ENCODE results near the gene CFAP77. TPM values are rescaled to one million over a fixed set of nuclear protein-coding genes. Genes with fewer than 3 reads are reported as not detected.

Gene CFAP77
- polyA plus RNA-seq, 3 donors, result not detected

- H3K4me1 Mint-ChIP-seq, result no peaks in the 10 kb centered on the region
- no peaks in the 10 kb centered on the region for H3K36me3 Mint-ChIP-seq
- H3K9me3 Mint-ChIP-seq, result peaks cover 0 to 4% (median 0%) of the 10 kb centered on the region in 7 donors
- Histone ChIP-seq H3K27me3 (ENCODE audit: control insufficient read depth in 2 of 2, insufficient read depth in 2 of 2, low read length in 2 of 2) (peaks cover 19 to 31% of the 10 kb centered on the region in 2 donors), H3K4me1 (ENCODE audit: control insufficient read depth in 1 of 2, insufficient read depth in 2 of 2, low read length in 2 of 2) (no peaks in the 10 kb centered on the region), H4K20me1 (ENCODE audit: insufficient read depth, low read length) (no peaks in the 10 kb centered on the region), H2AFZ (ENCODE audit: insufficient read depth, low read depth, low read length, poor library complexity, severe bottlenecking) (no peak overlapping the region), H3K4me2 (replicated peaks; ENCODE audit: extremely low read depth, low read length, poor library complexity, severe bottlenecking) (no peak overlapping the region), H3K9me3 (replicated peaks in 1 of 2; ENCODE audit: control insufficient read depth in 1 of 2, insufficient read depth in 1 of 2, low read length in 2 of 2) (peaks cover 0 to 4% of the 10 kb centered on the region in 2 donors), H3K4me3 (replicated peaks in 1 of 3; ENCODE audit: low read depth in 2 of 3, low read length in 3 of 3) (no peak overlapping the region), H3K27ac (ENCODE audit: low read depth in 1 of 2, low read length in 2 of 2) (no peak overlapping the region), H3K79me2 (ENCODE audit: insufficient read depth, low read length) (no peaks in the 10 kb centered on the region), H3K9ac (ENCODE audit: insufficient read depth, low read length, poor library complexity, severe bottlenecking) (no peak overlapping the region), H3K36me3 (replicated peaks in 1 of 2; ENCODE audit: control insufficient read depth in 1 of 2, insufficient read depth in 2 of 2, low read length in 2 of 2) (no peaks in the 10 kb centered on the region)
- H3K4me3 Mint-ChIP-seq, result peak overlapping the region in 1 of 2 donors; percentile 65
- TF ChIP-seq, protein P1, sequence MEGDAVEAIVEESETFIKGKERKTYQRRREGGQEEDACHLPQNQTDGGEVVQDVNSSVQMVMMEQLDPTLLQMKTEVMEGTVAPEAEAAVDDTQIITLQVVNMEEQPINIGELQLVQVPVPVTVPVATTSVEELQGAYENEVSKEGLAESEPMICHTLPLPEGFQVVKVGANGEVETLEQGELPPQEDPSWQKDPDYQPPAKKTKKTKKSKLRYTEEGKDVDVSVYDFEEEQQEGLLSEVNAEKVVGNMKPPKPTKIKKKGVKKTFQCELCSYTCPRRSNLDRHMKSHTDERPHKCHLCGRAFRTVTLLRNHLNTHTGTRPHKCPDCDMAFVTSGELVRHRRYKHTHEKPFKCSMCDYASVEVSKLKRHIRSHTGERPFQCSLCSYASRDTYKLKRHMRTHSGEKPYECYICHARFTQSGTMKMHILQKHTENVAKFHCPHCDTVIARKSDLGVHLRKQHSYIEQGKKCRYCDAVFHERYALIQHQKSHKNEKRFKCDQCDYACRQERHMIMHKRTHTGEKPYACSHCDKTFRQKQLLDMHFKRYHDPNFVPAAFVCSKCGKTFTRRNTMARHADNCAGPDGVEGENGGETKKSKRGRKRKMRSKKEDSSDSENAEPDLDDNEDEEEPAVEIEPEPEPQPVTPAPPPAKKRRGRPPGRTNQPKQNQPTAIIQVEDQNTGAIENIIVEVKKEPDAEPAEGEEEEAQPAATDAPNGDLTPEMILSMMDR (IDR thresholded peaks at IDR 0.05), result no peak
- intact Hi-C loops (cut with micrococcal nuclease), result no loop called here
- no peak overlapping the region for H3K27ac Mint-ChIP-seq
- no peak for DNase-seq
- 41% methylated on average over 6 of the region's 7 CpGs for WGBS (ENCODE audit: insufficient coverage)
- H3K27me3 Mint-ChIP-seq (ENCODE audit: low read depth in 3 of 3), result peaks cover 44 to 70% (median 46%) of the 10 kb centered on the region in 3 donors
Observed at GRCh38 chr9:132487980-132488535, 78.0 kb downstream of the CFAP77 start.

- intact Hi-C loops (cut with micrococcal nuclease), result no loop called here
- H3K4me1 ChIP-seq (ENCODE audit: control insufficient read depth in 1 of 2, insufficient read depth in 2 of 2, low read length in 2 of 2), result no peaks in the 10 kb centered on the region
- no peak overlapping the region for H3K27ac Mint-ChIP-seq
Observed at GRCh38 chr9:132488626-132489025, 78.6 kb downstream of the CFAP77 start.

More at GRCh38 chr9:132488626-132489025, 78.6 kb downstream of the CFAP77 start:
- TF ChIP-seq, protein P1 (IDR thresholded peaks at IDR 0.05), result no peak
- peaks cover 19 to 31% of the 10 kb centered on the region in 2 donors for H3K27me3 ChIP-seq (ENCODE audit: control insufficient read depth in 2 of 2, insufficient read depth in 2 of 2, low read length in 2 of 2)
- H3K4me3 Mint-ChIP-seq, result peak overlapping the region in 1 of 2 donors; percentile 31
- no peaks in the 10 kb centered on the region for H3K36me3 ChIP-seq (replicated peaks in 1 of 2; ENCODE audit: control insufficient read depth in 1 of 2, insufficient read depth in 2 of 2, low read length in 2 of 2)
- DNase-seq, result no peak
- no peak overlapping the region for H3K27ac ChIP-seq (ENCODE audit: low read depth in 1 of 2, low read length in 2 of 2)
- peaks cover 0 to 4% (median 0%) of the 10 kb centered on the region in 7 donors for H3K9me3 Mint-ChIP-seq
- H3K4me2 ChIP-seq (replicated peaks; ENCODE audit: extremely low read depth, low read length, poor library complexity, severe bottlenecking), result no peak overlapping the region
- H3K4me3 ChIP-seq (replicated peaks in 1 of 3; ENCODE audit: low read depth in 2 of 3, low read length in 3 of 3), result no peak overlapping the region
- H3K9me3 ChIP-seq (replicated peaks in 1 of 2; ENCODE audit: control insufficient read depth in 1 of 2, insufficient read depth in 1 of 2, low read length in 2 of 2), result peaks cover 0 to 4% of the 10 kb centered on the region in 2 donors
- no peaks in the 10 kb centered on the region for H3K4me1 Mint-ChIP-seq
- no peak overlapping the region for H2AFZ ChIP-seq (ENCODE audit: insufficient read depth, low read depth, low read length, poor library complexity, severe bottlenecking)
- WGBS (ENCODE audit: insufficient coverage), result 65% methylated on average over 4 of the region's 9 CpGs
- no peak overlapping the region for H3K9ac ChIP-seq (ENCODE audit: insufficient read depth, low read length, poor library complexity, severe bottlenecking)
- H3K27me3 Mint-ChIP-seq (ENCODE audit: low read depth in 3 of 3), result peaks cover 44 to 64% (median 46%) of the 10 kb centered on the region in 3 donors
- H3K79me2 ChIP-seq (ENCODE audit: insufficient read depth, low read length), result no peaks in the 10 kb centered on the region
- H4K20me1 ChIP-seq (ENCODE audit: insufficient read depth, low read length), result no peaks in the 10 kb centered on the region
- no peaks in the 10 kb centered on the region for H3K36me3 Mint-ChIP-seq
